Upper lobe of left lung (tissue), 6 donors: ENCODE data around the gene ADISSP. TPM values are rescaled to one million over a fixed set of nuclear protein-coding genes. Genes with fewer than 3 reads are reported as not detected.

Source experiments
- ATAC-seq, 2 donors: fragments of 200-7000 bp; cut with Tn5 transposase; one replicate each; pipeline ENCODE4 v1.9.1; 2022; ENCODE audit warnings: mild to moderate bottlenecking in 2 of 2, moderate library complexity in 2 of 2; ENCODE audit not compliant: low FRiP score in 2 of 2
- DNase-seq, 2 donors: peaks; one replicate each; pipeline ENCODE4 v3.0.0-alpha.2; 2019 to 2020
- H3K27ac ChIP-seq, 4 donors: fragments of 200-600 bp; sonication (generic); one replicate each; pipeline ENCODE4 v1.5.1; 2016 to 2019
- H3K27me3 ChIP-seq, 4 donors: fragments of 200-600 bp; sonication (generic); one replicate each; pipeline ENCODE4 v1.5.1; 2017 to 2019
- H3K36me3 ChIP-seq, 4 donors: fragments of 200-600 bp; sonication (generic); one replicate each; pipeline ENCODE4 v1.5.1; 2016 to 2019
- H3K4me1 ChIP-seq, 4 donors: fragments of 200-600 bp; sonication (generic); one replicate each; pipeline ENCODE4 v1.5.1; 2018 to 2019
- H3K4me3 ChIP-seq, 4 donors: fragments of 200-600 bp; sonication (generic); one replicate each; pipeline ENCODE4 v1.5.1; 2017 to 2019; ENCODE audit warnings: mild to moderate bottlenecking in 2 of 4, moderate library complexity in 1 of 4
- H3K9me3 ChIP-seq, 4 donors: fragments of 200-600 bp; sonication (generic); one replicate each; pipeline ENCODE4 v1.5.1; 2018 to 2019
- EP300 ChIP-seq, 4 donors: sonication (generic); formaldehyde crosslinking; IDR thresholded peaks; one replicate each; pipeline ENCODE4 v1.5.1; 2017; ENCODE audit warnings: antibody characterized with exemption in 4 of 4, control low read depth in 2 of 4
- POLR2A ChIP-seq, 4 donors: fragments of 450-650 bp; IDR thresholded peaks; one replicate each; pipeline ENCODE4 v1.5.1; 2016 to 2017; ENCODE audit warnings: antibody characterized with exemption in 4 of 4, mild to moderate bottlenecking in 2 of 4
- POLR2AphosphoS5 ChIP-seq, 2 donors: sonication (generic); formaldehyde crosslinking; IDR thresholded peaks; one replicate each; pipeline ENCODE4 v1.5.1; 2017; ENCODE audit warnings: antibody characterized with exemption in 2 of 2
- WGBS, 2 donors: methylation state at CpG; one replicate each; pipeline ENCODE4 v1.1.5; 2017 to 2018; 5-methylcytosine and 5-hydroxymethylcytosine counted together
- total RNA-seq, 6 donors: library from RNA; depleted of rRNA in 4 of 6; stranded (reverse); fragments of >200 nt in 4 of 6; gene quantifications; one replicate each; pipeline versions ENCODE4 v1.1.0 to v1.2.1, GENCODE V29; 2016 to 2021
- TF ChIP-seq, protein P1 (sequence below), 6 experiments: fragments of 450-650 bp in 4 of 6; fragments of 200-600 bp in 2 of 6; sonication (generic) in 2 of 6; IDR thresholded peaks; one replicate each; pipeline ENCODE4 v1.5.1; 2016 to 2019; ENCODE audit warnings: antibody characterized with exemption in 6 of 6
- donor health status: DM: no; HTN: no; CAD: no; lungs with moderate emphysema.
- donor health status: DM: no; HTN: yes; CAD: no; lungs with severe emphysema.

The ADISSP gene
- total RNA-seq, 6 donors from 2014 or later: 6.7 to 41.9 (median 39.1) TPM

GRCh38 chr20:3812975-3813847 is 45.7 kb upstream of the ADISSP start:
- Histone ChIP-seq H3K27ac (peak overlapping the region; percentile 87 to 98 (median 94)), H3K36me3 (no peaks in the 10 kb centered on the region), H3K4me3 (no peak overlapping the region), H3K9me3 (no peaks in the 10 kb centered on the region), H3K27me3 (no peaks in the 10 kb centered on the region), H3K4me1 (peaks cover 37 to 58% (median 44%) of the 10 kb centered on the region in 4 donors)
- no peak for DNase-seq
- ATAC-seq: no peak
- TF ChIP-seq, protein P1, sequence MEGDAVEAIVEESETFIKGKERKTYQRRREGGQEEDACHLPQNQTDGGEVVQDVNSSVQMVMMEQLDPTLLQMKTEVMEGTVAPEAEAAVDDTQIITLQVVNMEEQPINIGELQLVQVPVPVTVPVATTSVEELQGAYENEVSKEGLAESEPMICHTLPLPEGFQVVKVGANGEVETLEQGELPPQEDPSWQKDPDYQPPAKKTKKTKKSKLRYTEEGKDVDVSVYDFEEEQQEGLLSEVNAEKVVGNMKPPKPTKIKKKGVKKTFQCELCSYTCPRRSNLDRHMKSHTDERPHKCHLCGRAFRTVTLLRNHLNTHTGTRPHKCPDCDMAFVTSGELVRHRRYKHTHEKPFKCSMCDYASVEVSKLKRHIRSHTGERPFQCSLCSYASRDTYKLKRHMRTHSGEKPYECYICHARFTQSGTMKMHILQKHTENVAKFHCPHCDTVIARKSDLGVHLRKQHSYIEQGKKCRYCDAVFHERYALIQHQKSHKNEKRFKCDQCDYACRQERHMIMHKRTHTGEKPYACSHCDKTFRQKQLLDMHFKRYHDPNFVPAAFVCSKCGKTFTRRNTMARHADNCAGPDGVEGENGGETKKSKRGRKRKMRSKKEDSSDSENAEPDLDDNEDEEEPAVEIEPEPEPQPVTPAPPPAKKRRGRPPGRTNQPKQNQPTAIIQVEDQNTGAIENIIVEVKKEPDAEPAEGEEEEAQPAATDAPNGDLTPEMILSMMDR (IDR thresholded peaks at IDR 0.05): no peak
- TF ChIP-seq EP300 (IDR thresholded peaks at IDR 0.05) (no peak), POLR2A (IDR thresholded peaks at IDR 0.05) (no peak), POLR2AphosphoS5 (IDR thresholded peaks at IDR 0.05) (no peak)
- WGBS, 2 donors: 76 to 84% methylated on average over 8 of the region's 8 CpGs

- TF ChIP-seq POLR2AphosphoS5 (IDR thresholded peaks at IDR 0.05): no peak
- TF ChIP-seq, protein P1 (IDR thresholded peaks at IDR 0.05): no peak
- TF ChIP-seq POLR2A (IDR thresholded peaks at IDR 0.05): no peak
- TF ChIP-seq EP300 (IDR thresholded peaks at IDR 0.05): no peak
- DNase-seq: peak in 1 of 2 donors; percentile 68
- Histone ChIP-seq H3K4me1 (peaks cover 43 to 61% (median 49%) of the 10 kb centered on the region in 4 donors), H3K4me3 (peak overlapping the region in 1 of 4 donors; percentile 51), H3K9me3 (no peaks in the 10 kb centered on the region), H3K27me3 (no peaks in the 10 kb centered on the region), H3K27ac (peak overlapping the region; percentile 87 to 98 (median 94)), H3K36me3 (no peaks in the 10 kb centered on the region)
- ATAC-seq: no peak
- WGBS, 2 donors: 94 to 95% methylated on average over 9 of the region's 9 CpGs
Measured at GRCh38 chr20:3812259-3812681, 44.7 kb upstream of the ADISSP start.

- Histone ChIP-seq H3K36me3 (no peaks in the 10 kb centered on the region), H3K4me1 (peaks cover 49 to 67% (median 55%) of the 10 kb centered on the region in 4 donors), H3K27ac (peak overlapping the region; percentile 87 to 98 (median 94)), H3K9me3 (no peaks in the 10 kb centered on the region), H3K27me3 (no peaks in the 10 kb centered on the region), H3K4me3 (peak overlapping the region; percentile 13 to 54 (median 42))
- ATAC-seq: peak; percentile 94 to 96
- DNase-seq: peak; percentile 97 to 99
- WGBS, 2 donors: 5 to 7% methylated on average over 16 to 18 of the region's 20 CpGs
- TF ChIP-seq POLR2AphosphoS5 (IDR thresholded peaks at IDR 0.05) (peak; percentile 99), POLR2A (IDR thresholded peaks at IDR 0.05) (peak in 3 of 4 donors; percentile 67 to 94 (median 73)), EP300 (IDR thresholded peaks at IDR 0.05) (peak; percentile 87 to 100 (median 94))
- TF ChIP-seq, protein P1 (IDR thresholded peaks at IDR 0.05): peak in 1 of 6 experiments; percentile 13
Measured at GRCh38 chr20:3811467-3812258, 44.1 kb upstream of the ADISSP start.

GRCh38 chr20:3808544-3808943 is 41.0 kb upstream of the ADISSP start:
- TF ChIP-seq EP300 (IDR thresholded peaks at IDR 0.05): no peak
- TF ChIP-seq POLR2A (IDR thresholded peaks at IDR 0.05): no peak
- H3K27me3 ChIP-seq: no peaks in the 10 kb centered on the region
- DNase-seq: no peak
- no peaks in the 10 kb centered on the region for H3K9me3 ChIP-seq
- H3K36me3 ChIP-seq: peaks cover 0 to 26% (median 25%) of the 10 kb centered on the region in 4 donors
- 81 to 86% methylated on average over 3 of the region's 3 CpGs for WGBS, 2 donors
- peak overlapping the region; percentile 91 to 98 (median 96) for H3K27ac ChIP-seq
- H3K4me1 ChIP-seq: peaks cover 73 to 86% (median 80%) of the 10 kb centered on the region in 4 donors
- no peak for ATAC-seq
- peak overlapping the region in 3 of 4 donors; percentile 19 to 42 (median 26) for H3K4me3 ChIP-seq

GRCh38 chr20:3804781-3805180 is 37.2 kb upstream of the ADISSP start:
- H3K27ac ChIP-seq: peak overlapping the region; percentile 91 to 98 (median 96)
- no peaks in the 10 kb centered on the region for H3K9me3 ChIP-seq
- DNase-seq (peak in 1 of 2 donors; percentile 62), ATAC-seq (no peak)
- TF ChIP-seq, protein P1 (IDR thresholded peaks at IDR 0.05): no peak
- no peak for TF ChIP-seq POLR2A (IDR thresholded peaks at IDR 0.05)
- TF ChIP-seq POLR2AphosphoS5 (IDR thresholded peaks at IDR 0.05): no peak
- no peak for TF ChIP-seq EP300 (IDR thresholded peaks at IDR 0.05)
- H3K4me1 ChIP-seq: peaks cover 74 to 96% (median 87%) of the 10 kb centered on the region in 4 donors
- H3K27me3 ChIP-seq: no peaks in the 10 kb centered on the region
- H3K36me3 ChIP-seq: peaks cover 4 to 62% (median 61%) of the 10 kb centered on the region in 4 donors
- WGBS, 2 donors: 94 to 95% methylated on average over 8 to 9 of the region's 11 CpGs
- no peak overlapping the region for H3K4me3 ChIP-seq
